Transverse colon (tissue), 3 donors: ENCODE measurements around the gene HMGCS2.

Experiments used
- POLR2A ChIP-seq: fragments of 450-650 bp; IDR thresholded peaks from one replicate; pipeline ENCODE4 v1.6.1; 2016; ENCODE audit warnings: antibody characterized with exemption, mild to moderate bottlenecking, moderate library complexity
- TF ChIP-seq, protein P1 (sequence below), 5 experiments: fragments of 200-600 bp in 3 of 5; fragments of 450-650 bp in 2 of 5; sonication (generic) in 3 of 5; IDR thresholded peaks; 1 replicate in 2 of 5; 2 replicates in 3 of 5; pipeline ENCODE4 v1.5.1; 2016 to 2017; ENCODE audit warnings: antibody characterized with exemption in 5 of 5, inconsistent platforms in 3 of 5, mild to moderate bottlenecking in 2 of 5, moderate library complexity in 1 of 5

DNA sequence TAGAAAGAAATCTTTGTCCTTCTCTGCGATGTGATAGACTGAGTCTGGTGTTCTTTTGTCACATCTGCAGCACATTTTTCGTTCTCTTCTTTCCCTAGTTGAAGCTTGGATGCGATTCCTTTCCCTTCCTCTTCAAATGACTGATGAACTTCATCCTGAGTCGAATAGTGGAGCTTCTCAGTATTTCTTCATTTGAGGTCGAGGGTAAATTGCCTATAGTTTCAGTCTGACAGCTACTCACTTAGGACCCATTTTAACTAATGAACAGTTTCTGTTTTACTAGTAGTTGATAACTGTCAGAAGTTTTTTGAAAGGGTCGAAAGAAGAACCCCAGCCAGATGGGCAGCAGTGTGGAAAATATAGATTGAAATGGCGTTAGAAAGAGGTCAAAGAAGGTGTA, 47.2 kb upstream of the HMGCS2 start:
- TF ChIP-seq, protein P1, sequence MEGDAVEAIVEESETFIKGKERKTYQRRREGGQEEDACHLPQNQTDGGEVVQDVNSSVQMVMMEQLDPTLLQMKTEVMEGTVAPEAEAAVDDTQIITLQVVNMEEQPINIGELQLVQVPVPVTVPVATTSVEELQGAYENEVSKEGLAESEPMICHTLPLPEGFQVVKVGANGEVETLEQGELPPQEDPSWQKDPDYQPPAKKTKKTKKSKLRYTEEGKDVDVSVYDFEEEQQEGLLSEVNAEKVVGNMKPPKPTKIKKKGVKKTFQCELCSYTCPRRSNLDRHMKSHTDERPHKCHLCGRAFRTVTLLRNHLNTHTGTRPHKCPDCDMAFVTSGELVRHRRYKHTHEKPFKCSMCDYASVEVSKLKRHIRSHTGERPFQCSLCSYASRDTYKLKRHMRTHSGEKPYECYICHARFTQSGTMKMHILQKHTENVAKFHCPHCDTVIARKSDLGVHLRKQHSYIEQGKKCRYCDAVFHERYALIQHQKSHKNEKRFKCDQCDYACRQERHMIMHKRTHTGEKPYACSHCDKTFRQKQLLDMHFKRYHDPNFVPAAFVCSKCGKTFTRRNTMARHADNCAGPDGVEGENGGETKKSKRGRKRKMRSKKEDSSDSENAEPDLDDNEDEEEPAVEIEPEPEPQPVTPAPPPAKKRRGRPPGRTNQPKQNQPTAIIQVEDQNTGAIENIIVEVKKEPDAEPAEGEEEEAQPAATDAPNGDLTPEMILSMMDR (IDR thresholded peaks at IDR 0.05): no peak
- TF ChIP-seq POLR2A: no peak
